Lower leg skin (tissue), 4 donors: ENCODE data around the gene TAF15. TPM values are rescaled to one million over a fixed set of nuclear protein-coding genes. Genes with fewer than 3 reads are reported as not detected.

Experiments
- DNase-seq, 2 donors: peaks; one replicate each; pipeline ENCODE4 v3.0.0-alpha.2; 2019; ENCODE audit warnings: low spot score in 2 of 2
- H3K4me3 ChIP-seq: fragments of 200-600 bp; sonication (generic); 2 replicates; pipeline ENCODE4 v1.5.1; 2017; ENCODE audit warnings: mild to moderate bottlenecking, low read depth; ENCODE audit not compliant: poor library complexity, severe bottlenecking
- CTCF ChIP-seq, 3 donors: fragments of 450-650 bp; IDR thresholded peaks; one replicate each; pipeline ENCODE4 v1.5.1; 2016; ENCODE audit warnings: antibody characterized with exemption in 3 of 3, mild to moderate bottlenecking in 3 of 3, moderate library complexity in 2 of 3
- POLR2A ChIP-seq, 2 donors: fragments of 450-650 bp; IDR thresholded peaks; one replicate each; pipeline ENCODE4 v1.6.1; 2016 to 2017; ENCODE audit warnings: antibody characterized with exemption in 2 of 2, mild to moderate bottlenecking in 1 of 2, moderate library complexity in 1 of 2
- WGBS, 2 donors: methylation state at CpG; one replicate each; pipeline ENCODE4 v1.1.5; 2018; 5-methylcytosine and 5-hydroxymethylcytosine counted together
- intact Hi-C: fragments of 100-400 bp; cut with DNase I; formaldehyde crosslinking; loops from one replicate; pipeline ENCODE4 v1.15.0; 2023; ENCODE audit warnings: low total_unique reads
- total RNA-seq, 4 donors: library from RNA; depleted of rRNA; stranded (reverse); fragments of >200 nt; gene quantifications; one replicate each; pipeline ENCODE4 v1.1.0, GENCODE V29; 2016

Gene TAF15
- total RNA-seq, 4 donors from 2014 or later: 39.0 to 79.0 (median 60.0) TPM

DNA sequence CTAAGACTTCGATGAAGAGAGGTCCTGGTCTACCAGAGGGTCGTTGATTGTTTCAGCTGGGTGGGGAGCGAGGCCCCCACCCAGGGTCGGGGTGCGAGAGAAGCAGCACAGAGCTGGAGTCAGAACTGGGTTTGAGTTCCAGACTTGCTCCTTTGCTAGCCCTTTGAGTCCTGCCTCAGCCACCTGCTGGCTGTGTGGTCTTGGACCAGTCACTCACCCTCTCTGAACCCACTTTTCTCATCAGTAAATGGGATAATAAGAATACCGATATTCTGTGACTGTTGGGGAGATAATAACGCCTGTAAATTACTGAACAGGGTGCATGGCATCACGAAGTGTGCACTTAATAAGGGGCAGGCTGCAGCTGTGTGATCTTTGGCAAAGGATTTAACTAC lies 13.4 kb upstream of the TAF15 start:
- TF ChIP-seq POLR2A (IDR thresholded peaks at IDR 0.05): no peak
- TF ChIP-seq CTCF (IDR thresholded peaks at IDR 0.05): no peak
- 26 to 34% methylated on average over 8 of the region's 8 CpGs for WGBS, 2 donors
- H3K4me3 ChIP-seq: no peak overlapping the region
- DNase-seq: no peak
- intact Hi-C loops: no loop called here

- no peak for DNase-seq
- TF ChIP-seq CTCF (IDR thresholded peaks at IDR 0.05): no peak
- TF ChIP-seq POLR2A (IDR thresholded peaks at IDR 0.05): no peak
- WGBS, 2 donors: 86 to 95% methylated on average over 1 of the region's 1 CpG
- intact Hi-C loops: no loop called here
- no peak overlapping the region for H3K4me3 ChIP-seq
Observed at GRCh38 chr17:35796942-35797341, 12.3 kb upstream of the TAF15 start.

DNA sequence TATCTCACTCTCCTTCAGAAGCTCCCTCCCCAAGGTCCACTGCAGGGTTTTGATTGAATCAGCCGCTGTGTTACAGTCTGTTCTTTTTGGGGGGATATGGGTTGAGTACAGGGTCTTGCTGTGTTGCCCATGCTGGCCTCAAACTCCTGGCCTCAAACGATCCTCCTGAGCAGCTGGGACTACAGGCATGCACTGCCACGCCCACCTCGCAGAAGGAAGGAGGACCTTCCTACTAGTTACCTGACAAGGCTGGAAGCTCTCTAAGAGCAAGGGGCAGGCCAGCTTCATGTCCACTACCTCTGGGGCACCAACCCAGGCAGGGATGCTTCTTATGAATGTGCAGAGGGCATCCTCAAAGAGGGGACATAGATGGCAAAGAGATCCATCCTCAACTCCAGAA lies 11.9 kb upstream of the TAF15 start:
- TF ChIP-seq CTCF (IDR thresholded peaks at IDR 0.05) (no peak), POLR2A (IDR thresholded peaks at IDR 0.05) (no peak)
- DNase-seq: no peak
- intact Hi-C loops: no loop called here
- H3K4me3 ChIP-seq: no peak overlapping the region
- 57 to 69% methylated on average over 4 of the region's 4 CpGs for WGBS, 2 donors

DNA sequence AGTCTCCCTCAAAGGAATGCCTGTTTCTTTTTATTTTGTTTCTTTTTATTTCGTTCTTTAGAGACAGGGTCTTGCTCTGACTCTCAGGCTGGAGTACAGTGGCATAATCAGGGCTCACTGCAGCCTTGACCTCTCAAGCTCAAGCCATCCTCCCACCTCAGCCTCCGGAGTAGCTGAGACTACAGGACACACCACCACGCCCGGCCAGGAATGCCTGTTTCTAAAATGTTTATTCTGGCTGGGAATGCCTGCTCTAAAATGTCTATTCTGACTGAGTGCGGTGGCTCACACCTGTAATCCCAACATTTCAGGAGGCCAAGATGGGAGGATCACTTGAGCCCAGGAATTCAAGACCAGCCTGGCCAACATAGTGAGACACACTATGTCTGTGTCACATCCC lies 11.4 kb upstream of the TAF15 start:
- intact Hi-C loops: no loop called here
- WGBS, 2 donors: 62 to 94% methylated on average over 5 of the region's 5 CpGs
- no peak for DNase-seq

DNA sequence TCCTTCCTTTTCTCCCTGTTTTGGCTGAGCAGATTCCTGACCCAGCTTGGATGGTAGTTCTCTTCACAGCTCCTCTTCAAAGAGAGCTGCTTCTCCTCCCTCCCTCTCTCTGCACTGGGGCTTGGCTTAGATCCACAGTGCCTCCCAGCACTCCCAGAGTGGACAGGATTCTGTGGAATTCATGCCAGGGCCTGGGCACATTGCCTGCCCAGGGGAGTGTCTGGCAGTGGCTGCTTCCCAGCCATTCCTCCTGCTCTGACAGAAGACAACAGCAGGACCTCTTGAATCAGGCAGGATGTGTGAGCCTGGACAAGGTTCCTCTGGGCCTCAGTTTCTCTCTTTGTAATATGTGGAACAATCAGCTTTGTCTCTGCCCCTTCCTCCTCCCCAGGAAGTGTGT lies 9.3 kb upstream of the TAF15 start:
- intact Hi-C loops: no loop called here
- H3K4me3 ChIP-seq: no peak overlapping the region
- TF ChIP-seq POLR2A (IDR thresholded peaks at IDR 0.05) (no peak), CTCF (IDR thresholded peaks at IDR 0.05) (no peak)
- no peak for DNase-seq

More for the DNA sequence above, 11.4 kb upstream of the TAF15 start:
- no peak overlapping the region for H3K4me3 ChIP-seq
- no peak for TF ChIP-seq CTCF (IDR thresholded peaks at IDR 0.05)
- no peak for TF ChIP-seq POLR2A (IDR thresholded peaks at IDR 0.05)

DNA sequence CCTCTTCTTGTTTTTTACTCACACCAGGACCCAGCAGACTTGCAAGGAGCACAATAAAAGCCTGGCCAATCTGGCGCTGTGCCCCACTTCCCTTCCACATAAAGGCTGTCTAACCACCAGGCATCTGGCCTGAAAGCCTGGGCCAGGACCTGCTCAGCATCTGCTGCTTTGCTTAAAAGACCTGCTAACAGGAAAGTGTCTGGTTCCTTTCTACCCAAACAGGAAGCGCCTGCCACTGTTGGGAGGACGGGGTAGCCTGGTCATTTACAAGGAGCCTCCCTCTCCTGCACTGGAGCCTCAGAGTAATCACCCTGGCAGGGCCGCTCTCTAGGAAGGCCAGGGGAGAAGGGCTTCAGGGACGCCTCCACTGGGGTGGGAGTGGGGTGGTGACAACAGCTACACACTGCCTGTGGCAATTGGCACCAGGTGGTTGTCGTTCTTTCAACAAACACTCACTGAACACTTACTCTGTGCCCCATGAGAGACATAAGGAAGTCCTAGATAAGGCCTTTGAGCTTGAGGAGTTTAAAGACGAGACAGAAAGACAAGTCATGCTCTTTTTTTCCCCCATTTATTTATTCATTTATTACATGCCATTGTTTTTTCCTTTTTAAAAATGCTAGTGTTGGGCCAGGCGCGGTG lies 7.6 kb upstream of the TAF15 start:
- intact Hi-C loops: no loop called here
- DNase-seq: peak; percentile 50 to 93
- TF ChIP-seq CTCF (IDR thresholded peaks at IDR 0.05) (no peak), POLR2A (IDR thresholded peaks at IDR 0.05) (no peak)
- no peak overlapping the region for H3K4me3 ChIP-seq
- 46 to 48% methylated on average over 9 of the region's 9 CpGs for WGBS, 2 donors
